Neuron (in vitro differentiated cells): ENCODE measurements around the gene SEPTIN5.

Experiments
- H2AFZ ChIP-seq: one replicate; pipeline ENCODE4 v1.6.1; 2013; ENCODE audit warnings: low read depth, mild to moderate bottlenecking, inconsistent platforms, low read length, moderate library complexity
- H3K27me3 ChIP-seq: one replicate; pipeline ENCODE4 v1.6.1; 2013; ENCODE audit warnings: low read length; ENCODE audit not compliant: insufficient read depth
- H3K36me3 ChIP-seq: one replicate; pipeline ENCODE4 v1.6.1; 2013; ENCODE audit warnings: low read length; ENCODE audit not compliant: insufficient read depth
- H3K4me1 ChIP-seq: one replicate; pipeline ENCODE4 v1.6.1; 2013; ENCODE audit warnings: low read length; ENCODE audit not compliant: insufficient read depth
- H3K4me3 ChIP-seq: 2 replicates; pipeline ENCODE4 v1.5.1; 2013; ENCODE audit warnings: mild to moderate bottlenecking, low read length, moderate library complexity
- H3K9me3 ChIP-seq: one replicate; pipeline ENCODE4 v1.6.1; 2013; ENCODE audit warnings: low read length

The SEPTIN5 gene

DNA sequence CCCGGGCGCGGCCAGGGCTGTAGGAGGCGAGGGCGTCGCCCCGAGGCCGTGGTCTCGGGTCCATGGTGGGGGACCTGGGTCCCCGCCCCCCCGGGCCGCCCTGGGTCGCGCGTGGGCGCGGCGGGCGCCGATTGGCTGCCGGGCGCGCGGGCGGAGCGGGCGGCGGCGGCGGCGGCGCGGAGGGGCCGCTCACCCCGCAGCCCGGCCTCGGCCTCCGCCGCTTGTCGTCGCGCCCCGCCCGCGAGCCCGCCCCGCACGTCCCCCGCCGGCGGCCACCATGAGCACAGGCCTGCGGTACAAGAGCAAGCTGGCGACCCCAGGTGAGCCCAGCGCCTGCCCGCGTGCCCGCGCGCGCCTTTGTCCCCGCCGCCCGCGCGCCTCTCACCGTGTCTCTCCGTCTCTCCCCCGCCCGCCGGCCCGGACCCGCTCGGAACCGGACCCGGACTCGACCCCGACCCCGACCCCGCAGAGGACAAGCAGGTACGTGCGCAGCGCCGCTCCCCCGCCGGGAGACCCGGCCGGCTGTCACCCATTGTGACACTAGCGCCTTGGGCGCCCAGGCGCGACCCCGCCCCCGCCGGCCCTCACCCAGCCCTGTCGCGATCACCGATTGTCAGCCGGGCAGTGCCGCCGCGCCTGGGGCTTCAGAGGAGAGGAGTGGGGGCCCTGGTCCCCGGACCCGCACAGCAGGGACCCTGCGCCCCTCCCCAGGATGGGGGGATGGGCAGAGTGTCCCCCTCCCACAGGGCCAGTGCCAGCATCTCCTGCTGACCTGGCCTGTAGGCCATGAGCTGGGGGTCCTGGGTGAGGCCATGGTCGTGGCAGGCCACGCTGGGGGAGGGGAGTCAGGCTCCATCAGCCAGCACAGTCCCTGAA lies at the start of gene SEPTIN5:
TSS of gene SEPTIN5 (plus strand) at position 192 of the 876 bp plus-strand sequence. CDS start at position 278, 86 bp downstream.
- peaks cover 6% of the 10 kb centered on the region for H3K4me1 ChIP-seq
- peak within 1 kb of the TSS; percentile 46 for H3K4me3 ChIP-seq
- H3K27me3 ChIP-seq: peaks cover 34% of the 10 kb centered on the region
- peaks cover 2% of the 10 kb centered on the region for H3K36me3 ChIP-seq
- H2AFZ ChIP-seq: peak within 1 kb of the TSS; percentile 87
- H3K9me3 ChIP-seq: peaks cover 2% of the 10 kb centered on the region

DNA sequence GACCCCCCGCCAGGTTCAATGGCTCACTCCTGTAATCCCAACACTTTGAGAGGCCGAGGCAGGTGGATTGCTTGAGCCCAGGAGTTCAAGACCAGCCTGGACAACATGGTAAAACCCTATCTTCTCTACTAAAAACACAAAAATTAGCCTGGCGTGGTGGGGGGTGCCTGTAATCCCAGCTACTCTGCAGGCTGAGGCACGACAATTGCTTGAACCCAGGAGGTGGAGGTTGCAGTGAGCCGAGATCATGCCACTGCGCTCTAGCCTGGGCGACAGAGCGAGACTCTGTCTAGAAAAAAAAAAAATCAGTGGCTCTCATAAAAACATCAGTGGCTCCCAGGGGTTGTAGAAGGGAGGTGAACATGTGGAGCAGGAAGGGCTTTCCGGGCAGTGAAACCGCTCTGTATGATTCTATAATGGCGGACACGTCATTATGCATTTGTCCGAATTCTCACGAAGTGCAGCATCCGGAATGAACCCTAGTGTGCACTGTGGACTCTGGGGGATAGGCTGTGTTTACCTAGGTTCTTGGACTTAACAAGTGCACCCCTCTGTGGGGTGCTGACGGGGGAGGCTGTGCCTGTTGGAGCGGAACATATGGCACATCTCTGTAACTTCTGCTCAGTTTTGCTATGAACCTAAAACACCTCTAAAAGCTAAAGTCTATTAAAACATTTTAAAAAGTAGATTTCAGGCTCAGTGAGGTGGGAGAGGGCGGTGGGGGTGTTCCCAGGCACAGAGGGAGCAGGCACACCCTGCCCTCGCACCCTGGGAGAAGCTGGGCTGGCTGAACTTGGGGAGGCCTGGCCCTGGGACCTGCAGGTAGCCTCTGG lies 49.1 kb upstream of the SEPTIN5 start:
- H3K9me3 ChIP-seq: no peaks in the 10 kb centered on the region
- peaks cover 7% of the 10 kb centered on the region for H3K27me3 ChIP-seq
- peaks cover 12% of the 10 kb centered on the region for H3K4me1 ChIP-seq
- no peak overlapping the region for H3K4me3 ChIP-seq
- H2AFZ ChIP-seq: no peak overlapping the region
- H3K36me3 ChIP-seq: no peaks in the 10 kb centered on the region

GRCh38 chr22:19665784-19666672 lies 48.3 kb upstream of the SEPTIN5 start:
- Histone ChIP-seq H2AFZ (no peak overlapping the region), H3K9me3 (no peaks in the 10 kb centered on the region), H3K4me3 (no peak overlapping the region), H3K36me3 (no peaks in the 10 kb centered on the region), H3K4me1 (peaks cover 12% of the 10 kb centered on the region), H3K27me3 (peaks cover 7% of the 10 kb centered on the region)

GRCh38 chr22:19666673-19667593 lies 47.4 kb upstream of the SEPTIN5 start:
- no peaks in the 10 kb centered on the region for H3K9me3 ChIP-seq
- H3K27me3 ChIP-seq: peaks cover 6% of the 10 kb centered on the region
- no peaks in the 10 kb centered on the region for H3K36me3 ChIP-seq
- H3K4me1 ChIP-seq: peaks cover 12% of the 10 kb centered on the region
- no peak overlapping the region for H3K4me3 ChIP-seq
- H2AFZ ChIP-seq: no peak overlapping the region

DNA sequence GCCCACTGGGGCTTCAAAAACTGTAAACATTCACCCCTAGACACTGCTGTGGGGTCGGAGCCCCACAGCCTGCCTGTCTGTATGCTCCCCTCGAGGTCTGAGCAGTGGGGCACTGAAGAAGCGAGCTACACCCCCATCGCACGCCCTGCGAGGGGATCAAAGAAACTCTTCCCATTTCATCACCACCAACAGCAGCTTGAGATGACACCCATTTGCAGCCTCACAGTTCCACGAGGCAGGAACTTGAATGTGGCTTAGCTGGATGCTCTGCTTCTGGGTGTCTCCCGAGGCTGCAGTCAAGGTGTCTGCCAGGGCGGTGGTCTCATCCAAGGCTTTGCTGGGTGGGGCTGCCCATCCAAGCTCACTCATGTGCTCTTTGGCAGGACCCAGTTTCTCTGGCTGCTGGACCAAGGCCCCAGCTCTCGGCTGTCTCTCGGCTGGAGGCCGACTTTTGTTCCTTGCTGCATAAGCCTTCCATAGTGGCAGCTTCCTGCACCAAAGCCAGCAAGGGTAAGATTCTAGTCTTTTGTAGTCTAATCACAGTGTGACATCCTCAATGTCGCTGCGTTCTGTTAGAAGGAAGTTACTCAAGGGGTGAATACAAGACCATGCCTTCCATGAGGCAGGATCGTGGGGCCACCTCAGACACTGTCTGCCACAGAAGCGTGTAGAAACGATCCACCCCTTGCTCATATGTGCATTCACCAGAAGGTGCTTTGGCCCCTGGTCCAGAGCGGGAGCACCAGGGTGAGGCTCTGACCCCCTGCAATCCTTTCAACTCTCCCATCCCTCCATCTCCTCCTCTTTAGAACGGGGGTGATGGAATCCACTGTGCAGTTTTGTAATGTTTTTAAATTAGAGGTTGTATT lies 46.2 kb upstream of the SEPTIN5 start:
- Histone ChIP-seq H3K4me1 (peaks cover 12% of the 10 kb centered on the region), H2AFZ (no peak overlapping the region), H3K27me3 (peaks cover 5% of the 10 kb centered on the region), H3K9me3 (no peaks in the 10 kb centered on the region), H3K4me3 (no peak overlapping the region), H3K36me3 (no peaks in the 10 kb centered on the region)

DNA sequence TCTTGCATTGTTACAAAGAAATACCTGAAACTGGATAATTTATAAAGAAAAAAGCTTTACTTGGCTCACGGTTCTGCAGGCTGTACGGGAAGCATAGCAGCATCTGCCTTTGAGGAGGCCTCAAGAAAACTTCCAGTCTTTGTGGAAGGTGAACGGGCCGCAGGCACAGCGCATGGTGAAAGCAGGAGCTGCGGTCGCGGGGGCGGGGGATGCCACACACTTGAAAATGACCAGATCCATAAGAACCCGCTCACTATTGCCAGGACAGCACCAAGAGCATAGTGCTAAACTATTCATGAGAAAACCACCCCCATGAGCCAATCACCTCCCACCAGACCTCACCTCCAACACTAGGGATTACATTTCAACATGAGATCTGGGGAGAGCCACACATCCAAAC lies 45.6 kb upstream of the SEPTIN5 start:
- Histone ChIP-seq H3K4me3 (no peak overlapping the region), H3K4me1 (peaks cover 6% of the 10 kb centered on the region), H3K9me3 (no peaks in the 10 kb centered on the region), H3K36me3 (no peaks in the 10 kb centered on the region), H2AFZ (no peak overlapping the region), H3K27me3 (peaks cover 5% of the 10 kb centered on the region)

GRCh38 chr22:19669570-19669969 lies 44.7 kb upstream of the SEPTIN5 start:
- Histone ChIP-seq H3K4me3 (no peak overlapping the region), H2AFZ (no peak overlapping the region), H3K27me3 (peaks cover 5% of the 10 kb centered on the region), H3K4me1 (no peaks in the 10 kb centered on the region), H3K36me3 (no peaks in the 10 kb centered on the region), H3K9me3 (no peaks in the 10 kb centered on the region)

- H3K4me1 ChIP-seq: no peaks in the 10 kb centered on the region
- peaks cover 4% of the 10 kb centered on the region for H3K27me3 ChIP-seq
- H3K36me3 ChIP-seq: no peaks in the 10 kb centered on the region
- no peaks in the 10 kb centered on the region for H3K9me3 ChIP-seq
- H2AFZ ChIP-seq: no peak overlapping the region
- no peak overlapping the region for H3K4me3 ChIP-seq
Observed at GRCh38 chr22:19671316-19671715, 43.0 kb upstream of the SEPTIN5 start.

- no peak overlapping the region for H2AFZ ChIP-seq
- no peaks in the 10 kb centered on the region for H3K36me3 ChIP-seq
- H3K27me3 ChIP-seq: peaks cover 3% of the 10 kb centered on the region
- no peaks in the 10 kb centered on the region for H3K4me1 ChIP-seq
- H3K9me3 ChIP-seq: no peaks in the 10 kb centered on the region
- H3K4me3 ChIP-seq: no peak overlapping the region
Observed at GRCh38 chr22:19672054-19672776, 42.1 kb upstream of the SEPTIN5 start.

DNA sequence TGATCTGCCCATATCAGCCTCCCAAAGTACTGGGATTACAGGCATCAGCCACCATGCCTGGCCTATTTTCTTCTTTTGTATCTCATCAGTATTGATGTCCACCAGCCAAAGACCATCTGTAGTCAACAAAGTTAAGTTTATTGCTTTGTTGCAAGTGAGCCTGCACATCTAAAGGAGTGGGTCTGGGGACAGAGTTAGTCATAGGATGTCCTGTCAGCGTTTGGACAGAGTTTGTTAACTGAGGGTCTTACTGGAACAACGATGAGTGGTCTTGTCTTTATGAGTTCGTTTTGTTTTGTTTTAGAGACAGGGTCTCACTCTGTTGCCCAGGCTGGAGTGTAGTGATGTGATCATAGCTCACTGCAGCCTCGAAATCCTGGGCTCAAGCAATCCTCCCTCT lies 40.6 kb upstream of the SEPTIN5 start:
- Histone ChIP-seq H2AFZ (no peak overlapping the region), H3K9me3 (no peaks in the 10 kb centered on the region), H3K27me3 (no peaks in the 10 kb centered on the region), H3K4me3 (no peak overlapping the region), H3K4me1 (no peaks in the 10 kb centered on the region), H3K36me3 (no peaks in the 10 kb centered on the region)
